Ureter (tissue), 1 donor: Measurements from ENCODE around the gene CAMTA1. TPM values are rescaled to one million over a fixed set of nuclear protein-coding genes. Genes with fewer than 3 reads are reported as not detected.
"Not testable (repeated sequence)": the region's sequence is repeated elsewhere in the genome, so short reads cannot be mapped to it uniquely, and the experiment has no call there.

Experiments used
- DNase-seq: peaks from one replicate; pipeline ENCODE4 v3.0.0-alpha.2; 2020; ENCODE audit warnings: low spot score
- total RNA-seq: library from RNA; stranded (reverse); gene quantifications from one replicate; pipeline ENCODE4 v1.2.4, GENCODE V29; 2023
- donor health status: DM: yes; HTN: yes; CAD: no.

Gene CAMTA1
- total RNA-seq, 1 donor from 2014 or later: 88.1 TPM

DNA sequence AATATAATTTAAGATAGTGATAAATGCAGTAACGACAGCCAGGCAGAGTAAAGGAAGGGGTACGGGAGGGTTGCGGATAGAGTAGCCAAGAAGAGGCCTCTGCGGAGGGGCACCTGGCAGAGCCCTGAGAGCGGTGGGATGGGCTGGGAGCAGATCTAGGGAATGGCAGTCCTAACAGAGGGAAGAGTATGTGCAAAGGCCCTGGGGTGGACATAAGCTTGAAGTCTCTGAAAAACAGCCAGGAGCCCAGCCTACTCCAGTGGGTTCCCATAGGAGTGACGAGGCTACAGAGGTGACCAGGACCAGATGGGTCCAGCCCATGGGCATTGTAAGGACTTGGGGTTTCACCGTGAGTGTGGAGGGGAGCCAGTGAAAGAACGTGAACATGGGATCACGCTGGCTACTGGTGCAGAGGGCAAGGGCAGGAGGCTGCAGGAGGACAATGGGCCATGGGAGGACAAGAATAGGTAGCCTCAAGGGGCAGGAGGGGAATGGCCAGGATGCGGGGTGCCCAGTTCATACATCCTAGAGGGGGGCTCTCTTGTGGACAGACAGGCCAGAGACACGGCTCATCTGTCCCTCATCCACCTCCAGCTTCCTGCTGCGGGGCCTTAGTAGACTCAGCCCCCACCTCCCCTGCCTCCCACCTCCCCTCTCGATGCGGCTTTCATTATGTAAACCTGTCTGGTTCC, 800.1 kb downstream of the CAMTA1 start:
- DNase-seq: no peak

DNA sequence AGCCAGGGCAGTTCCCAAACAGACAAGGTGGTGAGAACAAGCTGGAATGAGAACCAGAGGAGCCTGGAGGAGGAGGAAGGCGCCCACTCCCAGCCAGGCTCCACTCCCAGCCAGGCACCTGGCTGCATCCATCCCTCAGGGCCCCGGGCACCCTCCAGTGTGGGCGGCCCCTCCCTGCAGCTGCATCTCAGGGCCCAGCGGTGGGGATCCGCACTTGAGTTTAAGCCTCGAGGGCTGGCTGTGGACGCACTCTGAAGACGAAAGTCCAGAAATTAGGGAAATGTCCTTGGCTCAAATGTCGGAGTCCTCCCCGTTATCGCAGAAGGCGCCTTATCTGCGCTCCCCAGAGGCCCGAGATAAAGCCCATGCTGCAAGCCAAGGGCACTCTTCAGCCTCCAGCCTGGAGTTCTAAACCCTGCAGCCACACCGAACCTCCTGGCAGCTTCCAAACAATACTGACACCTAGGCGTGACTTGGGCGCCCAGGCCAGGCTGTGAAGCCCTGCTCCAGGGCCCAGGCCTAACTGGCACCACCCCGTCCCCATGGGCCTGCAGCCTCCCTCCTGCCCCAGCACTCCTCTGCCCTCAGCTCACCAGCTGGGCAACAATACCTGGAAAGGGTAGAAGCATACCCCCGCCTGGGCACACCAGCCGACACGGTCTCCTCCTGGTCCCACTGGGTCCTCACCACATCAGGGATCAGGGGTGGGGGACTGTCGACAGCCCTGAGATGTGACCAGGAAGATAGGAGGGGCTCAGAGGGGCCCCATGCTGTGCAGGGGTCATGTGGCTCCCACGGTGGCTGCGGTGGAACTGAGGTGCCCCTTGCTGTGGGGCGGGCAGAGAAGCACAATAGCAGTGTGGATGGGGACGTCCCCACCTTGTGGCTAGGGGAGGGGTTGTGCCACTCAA, 801.0 kb downstream of the CAMTA1 start:
- DNase-seq: no peak

DNA sequence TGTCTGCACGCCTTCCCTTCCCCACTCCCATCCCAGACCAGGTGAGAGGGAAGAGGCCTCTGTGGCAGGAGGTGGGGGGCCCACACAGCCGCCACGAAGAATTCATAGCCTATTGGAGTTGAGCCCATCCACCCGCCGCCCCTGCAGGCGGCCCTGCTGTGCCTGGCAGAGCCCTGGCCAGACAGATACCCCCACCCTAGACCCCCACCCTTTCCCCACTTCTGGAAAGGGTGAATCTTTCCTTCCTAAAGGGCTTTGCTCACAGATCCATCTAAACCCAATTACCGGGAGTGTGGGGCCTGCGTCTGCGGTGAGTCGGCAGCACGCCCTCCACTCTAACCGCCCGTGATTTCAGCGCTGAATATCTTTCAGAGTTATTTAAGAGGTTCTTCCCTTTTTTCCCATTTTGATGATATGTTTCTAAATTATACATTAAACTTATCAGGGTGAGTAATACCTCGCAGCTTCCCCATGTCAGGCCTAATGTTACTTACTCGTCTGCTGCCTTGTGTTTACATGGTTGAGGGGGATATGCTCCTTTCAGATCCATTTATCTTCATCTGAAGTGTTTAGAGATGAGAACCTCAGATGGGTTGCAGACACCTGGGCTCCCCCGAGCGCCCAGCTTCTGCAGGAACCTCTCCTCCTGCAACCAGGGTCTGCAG, 802.0 kb downstream of the CAMTA1 start:
- DNase-seq: no peak

GRCh38 chr1:7587773-7588456, 802.7 kb downstream of the CAMTA1 start:
- no peak for DNase-seq

DNA sequence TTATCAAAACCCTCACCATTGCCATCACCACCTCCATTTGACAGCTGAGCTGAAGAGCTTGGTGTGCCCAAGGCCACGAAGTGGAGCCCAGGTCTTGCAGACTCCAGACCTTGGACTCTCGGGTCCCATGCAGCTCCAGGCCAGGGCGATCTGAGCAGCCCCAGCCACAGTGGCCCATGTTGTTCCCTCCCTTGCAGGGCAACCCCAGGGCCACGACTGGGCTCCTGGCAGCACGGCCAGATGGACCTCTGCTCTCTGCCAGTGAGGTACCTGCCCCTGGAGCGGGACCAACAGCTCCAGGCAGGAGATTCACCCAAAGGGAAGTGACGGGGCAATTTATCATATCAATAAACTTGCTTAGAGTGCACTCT, 803.2 kb downstream of the CAMTA1 start:
- no peak for DNase-seq

DNA sequence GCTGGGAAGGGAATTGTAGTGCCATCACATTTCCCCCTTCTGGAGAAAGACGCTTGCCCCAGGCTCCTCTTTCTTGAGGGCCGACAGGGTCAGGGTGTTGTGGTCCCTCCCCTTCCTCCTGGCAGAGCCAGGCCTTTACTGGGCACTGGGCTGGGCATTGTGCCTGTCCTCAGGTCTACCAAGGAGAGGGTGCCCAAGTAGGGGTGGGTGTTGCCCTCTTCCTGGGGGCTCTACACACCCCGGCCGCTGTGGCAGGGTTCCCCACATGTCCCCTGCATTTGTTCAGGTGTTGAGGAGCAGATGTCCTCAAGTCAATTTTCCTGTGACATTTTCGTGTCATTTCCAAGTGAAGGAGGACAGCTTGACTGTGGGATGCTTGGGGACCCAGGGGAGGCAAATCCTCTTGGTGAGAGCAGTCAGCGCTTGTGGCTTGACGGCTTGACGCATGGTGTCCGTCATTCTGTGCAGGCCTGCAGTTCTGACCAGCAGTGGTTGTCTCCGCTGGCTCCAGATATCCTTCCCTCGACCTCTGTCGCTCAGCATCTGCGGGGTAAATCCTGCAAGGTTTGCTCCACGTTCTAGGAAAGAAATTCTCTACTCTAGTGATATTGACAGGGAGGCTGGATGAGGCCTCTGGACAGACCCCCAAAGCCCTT, 804.0 kb downstream of the CAMTA1 start:
- no peak for DNase-seq

DNA sequence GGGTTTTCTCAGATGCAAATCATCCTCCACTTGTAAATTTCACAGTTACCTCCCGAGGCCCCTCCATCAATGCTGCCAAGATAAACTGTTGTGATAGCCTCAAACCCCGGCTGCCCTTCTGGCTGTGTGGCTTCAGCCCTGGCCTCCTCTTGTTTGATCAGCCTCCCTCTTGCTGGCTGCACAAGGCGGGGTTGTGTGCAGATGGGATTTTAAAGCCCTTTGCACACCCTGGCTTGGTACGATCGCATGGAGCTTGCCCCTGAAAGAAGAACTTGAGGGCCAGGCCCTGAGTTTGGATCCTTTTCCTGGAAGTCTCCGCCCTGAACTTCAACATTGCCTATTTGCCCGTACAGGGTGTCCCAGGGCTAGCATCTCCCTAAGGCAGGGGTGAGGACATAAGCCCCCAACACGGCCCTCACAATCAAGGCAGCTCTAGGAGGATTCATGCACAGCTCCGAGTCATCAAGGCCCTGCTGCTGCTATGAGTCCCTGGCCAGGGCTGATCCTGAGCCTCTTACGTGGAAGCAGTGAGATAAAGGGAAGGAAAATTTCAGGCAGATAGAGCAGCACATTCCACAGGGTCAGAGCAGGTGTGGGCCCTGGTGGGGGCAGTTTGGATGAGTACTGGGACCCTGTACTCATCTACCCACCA, 804.6 kb downstream of the CAMTA1 start:
- DNase-seq: no peak

DNA sequence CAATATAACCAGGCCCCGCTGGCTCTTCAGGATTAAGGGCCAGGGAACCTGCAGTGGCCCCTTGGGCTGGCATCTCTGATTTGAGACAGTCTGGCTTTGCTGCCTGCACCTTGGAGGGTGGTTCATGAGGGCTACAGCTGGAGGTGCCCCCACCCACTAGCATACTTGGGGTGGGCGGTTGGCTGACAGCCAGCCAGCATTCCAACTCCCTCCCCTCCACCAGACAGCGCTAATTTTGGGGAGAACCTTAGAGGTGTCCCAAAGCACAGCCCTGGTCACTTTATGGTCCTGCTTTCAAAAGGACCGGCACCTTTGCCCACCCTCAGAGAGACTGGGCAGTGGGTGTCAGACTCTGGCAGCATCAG, 805.2 kb downstream of the CAMTA1 start:
- no peak for DNase-seq

DNA sequence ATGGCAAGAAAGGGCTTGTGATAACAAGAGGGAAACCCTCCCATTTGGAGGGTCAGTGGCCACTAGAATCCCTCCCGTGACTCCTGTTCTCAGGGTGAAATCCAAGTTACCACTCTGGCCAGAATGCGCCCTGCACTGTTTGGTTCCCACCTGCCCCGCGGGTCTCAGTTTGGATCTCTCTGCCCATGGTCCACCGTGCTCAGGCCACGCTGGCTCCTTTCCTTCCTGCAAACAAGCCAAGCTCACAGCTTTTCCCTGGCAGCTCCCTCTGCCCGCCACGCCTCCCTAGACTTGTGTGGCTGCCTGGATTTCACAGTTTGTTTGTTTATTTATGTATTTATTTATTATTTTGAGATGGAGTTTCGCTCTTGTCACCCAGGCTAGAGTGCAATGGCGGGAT, 806.3 kb downstream of the CAMTA1 start:
- DNase-seq: no peak

- no peak for DNase-seq
Measured at GRCh38 chr1:7592120-7592798, 807.0 kb downstream of the CAMTA1 start.

DNA sequence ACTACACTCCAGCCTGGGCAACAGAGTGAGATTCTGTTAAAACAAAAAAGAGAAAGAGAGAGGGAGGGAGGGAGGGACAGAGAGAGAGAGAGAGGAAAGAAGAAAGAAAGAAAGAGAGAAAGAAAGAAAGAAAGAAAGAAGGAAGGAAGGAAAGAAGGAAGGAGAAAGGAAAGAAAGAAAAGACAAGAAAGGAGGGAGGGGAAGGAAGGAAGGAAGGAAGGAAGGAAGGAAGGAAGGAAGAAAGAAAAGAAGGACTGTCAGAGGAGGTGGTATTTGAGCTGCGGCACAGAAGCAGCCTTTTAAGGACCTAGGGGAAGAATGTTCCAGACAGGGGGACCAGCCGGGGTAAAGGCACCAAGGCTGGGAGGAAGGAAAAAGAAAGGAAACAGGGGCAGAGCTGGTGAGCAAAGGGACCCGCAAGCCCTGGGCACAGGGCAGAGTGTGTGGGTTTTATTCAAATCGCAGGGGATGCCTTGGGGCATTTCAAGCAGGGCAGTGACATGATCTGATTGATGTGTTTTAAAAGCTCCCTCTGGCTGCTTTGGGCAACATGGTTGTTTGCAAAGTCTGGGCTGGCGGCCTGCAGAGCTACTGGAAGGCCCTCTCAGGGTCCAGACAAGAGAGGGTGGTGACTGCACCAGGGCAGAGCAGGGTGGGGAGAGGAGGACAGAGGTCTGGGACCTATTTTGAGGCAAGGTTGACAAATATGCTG, 808.9 kb downstream of the CAMTA1 start:
- DNase-seq: no peak

DNA sequence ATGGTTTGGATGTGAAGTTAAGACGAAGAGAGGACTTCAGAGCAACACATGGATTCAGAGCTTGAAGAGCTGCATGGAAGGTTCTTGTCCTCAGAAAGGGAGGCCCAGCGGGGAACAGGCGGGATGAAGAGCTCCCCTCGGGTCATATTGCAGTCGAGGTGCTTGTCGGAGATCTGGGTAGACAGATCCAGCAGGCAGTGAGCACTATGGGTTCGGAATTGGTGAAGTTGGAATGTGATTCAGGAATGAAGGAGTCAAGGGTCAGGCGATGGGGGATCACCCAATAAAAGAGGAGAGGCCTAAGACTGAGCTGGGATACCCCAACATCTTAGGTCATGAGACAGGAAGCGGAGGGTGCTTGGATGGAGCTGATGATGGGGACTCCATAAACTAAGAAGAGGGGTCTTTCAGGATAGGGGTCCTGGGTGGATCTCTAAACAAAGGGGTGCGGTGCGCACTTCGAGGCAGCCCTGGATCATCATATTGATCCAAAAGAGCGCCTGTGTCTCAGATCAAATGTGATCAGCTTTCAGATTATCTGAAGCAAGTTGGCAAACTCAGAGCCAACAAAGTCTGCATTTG, 809.6 kb downstream of the CAMTA1 start:
- DNase-seq: no peak

- DNase-seq: no peak
Measured at GRCh38 chr1:7595336-7595735, 810.1 kb downstream of the CAMTA1 start.

- DNase-seq: no peak
Measured at GRCh38 chr1:7596126-7596965, 811.1 kb downstream of the CAMTA1 start.

DNA sequence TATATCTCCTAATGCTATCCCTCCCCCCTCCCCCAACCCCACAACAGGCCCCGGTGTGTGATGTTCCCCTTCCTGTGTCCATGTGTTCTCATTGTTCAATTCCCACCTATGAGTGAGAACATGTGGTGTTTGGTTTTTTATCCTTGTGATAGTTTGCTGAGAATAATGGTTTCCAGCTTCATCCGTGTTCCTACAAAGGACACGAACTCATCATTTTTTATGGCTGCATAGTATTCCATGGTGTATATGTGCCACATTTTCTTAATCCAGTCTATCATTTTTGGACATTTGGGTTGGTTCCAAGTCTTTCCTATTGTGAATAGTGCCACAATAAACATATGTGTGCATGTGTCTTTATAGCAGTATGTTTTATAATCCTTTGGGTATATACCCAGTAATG, 812.8 kb downstream of the CAMTA1 start:
- DNase-seq: not testable (repeated sequence)

GRCh38 chr1:7604906-7605305, 819.7 kb downstream of the CAMTA1 start:
- DNase-seq: not testable (repeated sequence)

DNA sequence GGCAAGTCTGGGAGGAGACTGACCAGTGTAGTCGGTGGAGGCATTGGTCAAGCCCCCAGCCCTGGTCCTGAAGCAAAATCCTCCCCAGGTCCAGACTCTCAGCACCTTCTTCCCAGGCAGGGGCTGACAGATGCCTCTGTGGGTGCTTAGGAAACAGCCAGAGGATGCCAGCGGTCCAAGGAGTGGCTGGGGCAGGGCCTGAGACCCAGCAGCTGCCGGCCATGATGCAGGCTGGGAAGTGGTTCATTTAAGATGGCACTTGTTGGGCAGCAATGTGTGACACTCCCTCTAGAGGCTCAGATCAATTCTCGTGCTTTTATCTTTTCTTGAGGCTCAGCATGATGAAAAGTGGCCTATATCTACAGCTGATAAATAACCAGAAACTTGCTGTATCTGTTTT, 820.8 kb downstream of the CAMTA1 start:
- no peak for DNase-seq

- DNase-seq: no peak
Measured at GRCh38 chr1:7607097-7607496, 821.8 kb downstream of the CAMTA1 start.
